BLaER1 (cell line): Measurements from ENCODE around the gene SEMA3B.

Source experiments
- H3K27ac ChIP-seq: shearing (Covaris generic); formaldehyde crosslinking; 2 replicates; pipeline ENCODE4 v1.8.1; 2022
- H3K27me3 ChIP-seq: shearing (Covaris generic); formaldehyde crosslinking; 2 replicates; pipeline ENCODE4 v1.8.1; 2022
- H3K36me3 ChIP-seq: shearing (Covaris generic); formaldehyde crosslinking; 2 replicates; pipeline ENCODE4 v1.8.1; 2022
- H3K4me1 ChIP-seq: shearing (Covaris generic); formaldehyde crosslinking; 2 replicates; pipeline ENCODE4 v1.8.1; 2022
- H3K4me2 ChIP-seq: shearing (Covaris generic); formaldehyde crosslinking; 2 replicates; pipeline ENCODE4 v1.8.1; 2022
- H3K4me3 ChIP-seq: shearing (Covaris generic); formaldehyde crosslinking; 2 replicates; pipeline ENCODE4 v1.8.1; 2022
- H3K9ac ChIP-seq: shearing (Covaris generic); formaldehyde crosslinking; 2 replicates; pipeline ENCODE4 v1.8.1; 2022
- H3K9me3 ChIP-seq: shearing (Covaris generic); formaldehyde crosslinking; 2 replicates; pipeline ENCODE4 v1.8.1; 2022
- H4K20me1 ChIP-seq: shearing (Covaris generic); formaldehyde crosslinking; 2 replicates; pipeline ENCODE4 v1.8.1; 2022
- Cebpa-rat ChIP-seq: shearing (Covaris generic); IDR thresholded peaks from 2 replicates; pipeline ENCODE4 v1.8.1; 2022

SEMA3B gene

DNA sequence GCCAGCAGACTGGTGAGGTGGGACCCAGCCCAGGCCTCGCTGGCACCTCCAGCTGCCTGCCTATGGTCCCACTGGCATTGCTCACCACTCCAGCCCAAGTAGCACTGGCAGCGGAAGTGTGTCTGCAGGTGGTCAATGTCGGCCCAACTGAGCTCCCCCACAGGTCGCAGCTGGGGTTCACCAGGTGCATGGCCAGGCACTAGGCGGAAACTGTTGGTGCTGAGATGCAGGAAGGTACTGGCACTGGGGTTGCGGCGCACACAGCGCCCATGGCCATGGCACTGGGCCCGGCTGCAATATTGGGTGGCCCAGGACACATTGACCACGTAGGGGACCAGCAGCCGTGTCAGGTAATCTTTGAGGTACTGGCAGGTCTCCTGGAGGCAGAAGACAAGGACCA lies 49.2 kb downstream of the SEMA3B start:
- H3K4me2 ChIP-seq: peak overlapping the region; percentile 94
- peak overlapping the region; percentile 11; the same call in 1 of the 2 replicates for H3K4me3 ChIP-seq
- H3K9ac ChIP-seq: peak overlapping the region; percentile 11
- TF ChIP-seq Cebpa-rat: no peak
- H4K20me1 ChIP-seq: peaks cover 49% of the 10 kb centered on the region
- H3K27ac ChIP-seq: peak overlapping the region; percentile 44; the same call in 1 of the 2 replicates
- H3K27me3 ChIP-seq: no peaks in the 10 kb centered on the region
- H3K36me3 ChIP-seq: peaks cover 58% of the 10 kb centered on the region
- H3K4me1 ChIP-seq: peaks cover 55% of the 10 kb centered on the region
- H3K9me3 ChIP-seq: no peaks in the 10 kb centered on the region

- TF ChIP-seq Cebpa-rat: no peak
- no peak overlapping the region for H3K27ac ChIP-seq
- H3K4me3 ChIP-seq: peak overlapping the region; percentile 11; the same call in 1 of the 2 replicates
- peaks cover 49% of the 10 kb centered on the region for H4K20me1 ChIP-seq
- H3K9me3 ChIP-seq: no peaks in the 10 kb centered on the region
- peaks cover 59% of the 10 kb centered on the region for H3K4me1 ChIP-seq
- H3K9ac ChIP-seq: peak overlapping the region; percentile 11
- no peaks in the 10 kb centered on the region for H3K27me3 ChIP-seq
- H3K4me2 ChIP-seq: peak overlapping the region; percentile 94
- H3K36me3 ChIP-seq: peaks cover 61% of the 10 kb centered on the region
Measured at GRCh38 chr3:50318615-50319014, 49.7 kb downstream of the SEMA3B start.

DNA sequence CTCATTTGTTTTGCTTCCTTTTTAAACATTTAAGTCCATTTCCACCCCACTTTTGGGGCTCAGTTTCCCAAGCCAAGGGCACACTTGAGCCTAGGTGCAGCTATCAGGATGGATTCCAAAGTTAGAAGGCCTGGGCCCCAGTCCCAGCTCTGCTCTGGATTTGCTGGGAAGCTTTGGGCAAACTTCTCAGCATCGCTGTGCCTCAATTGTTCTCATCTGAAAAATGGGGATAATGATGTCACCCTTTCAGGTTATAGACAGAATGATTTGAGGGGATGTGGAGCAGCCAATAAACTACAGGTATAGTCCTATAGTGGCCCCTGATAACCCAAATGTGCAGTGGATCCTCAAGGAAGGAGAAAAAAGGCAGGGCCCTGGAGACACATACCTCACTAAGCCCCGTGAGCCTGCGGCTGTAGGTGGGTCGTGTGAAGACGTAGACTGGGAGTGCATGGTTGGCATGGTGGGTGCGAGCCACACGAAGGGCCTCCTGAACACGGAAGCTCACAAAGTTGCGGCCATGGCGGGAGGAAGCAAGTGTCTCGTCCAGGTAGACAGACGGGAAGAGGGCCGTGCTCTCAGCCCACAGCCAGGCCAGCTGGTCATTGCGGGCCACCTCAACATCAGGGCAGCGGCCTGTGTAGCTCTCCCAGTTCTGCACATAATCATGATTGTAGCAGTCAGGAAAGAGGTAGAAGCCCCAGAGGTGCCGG lies 50.4 kb downstream of the SEMA3B start:
- H3K4me3 ChIP-seq: peak overlapping the region; percentile 78; the same call in 1 of the 2 replicates
- H3K27me3 ChIP-seq: no peaks in the 10 kb centered on the region
- H4K20me1 ChIP-seq: peaks cover 48% of the 10 kb centered on the region
- TF ChIP-seq Cebpa-rat: no peak
- peaks cover 66% of the 10 kb centered on the region for H3K36me3 ChIP-seq
- H3K4me2 ChIP-seq: peak overlapping the region; percentile 94
- H3K9me3 ChIP-seq: no peaks in the 10 kb centered on the region
- peak overlapping the region; percentile 11; the same call in 1 of the 2 replicates for H3K9ac ChIP-seq
- 0 out of 2 replicates have a peak overlapping the region, but pooled peaks have one; percentile 100 for H3K27ac ChIP-seq
- peaks cover 66% of the 10 kb centered on the region for H3K4me1 ChIP-seq

- Histone ChIP-seq H3K9ac (peak overlapping the region; percentile 100), H4K20me1 (peaks cover 43% of the 10 kb centered on the region), H3K27ac (peak overlapping the region; percentile 100), H3K9me3 (no peaks in the 10 kb centered on the region), H3K27me3 (no peaks in the 10 kb centered on the region), H3K36me3 (peaks cover 64% of the 10 kb centered on the region), H3K4me2 (peak overlapping the region; percentile 94), H3K4me3 (peak overlapping the region; percentile 78), H3K4me1 (peaks cover 67% of the 10 kb centered on the region)
- no peak for TF ChIP-seq Cebpa-rat
Measured at GRCh38 chr3:50319894-50320625, 51.1 kb downstream of the SEMA3B start.

DNA sequence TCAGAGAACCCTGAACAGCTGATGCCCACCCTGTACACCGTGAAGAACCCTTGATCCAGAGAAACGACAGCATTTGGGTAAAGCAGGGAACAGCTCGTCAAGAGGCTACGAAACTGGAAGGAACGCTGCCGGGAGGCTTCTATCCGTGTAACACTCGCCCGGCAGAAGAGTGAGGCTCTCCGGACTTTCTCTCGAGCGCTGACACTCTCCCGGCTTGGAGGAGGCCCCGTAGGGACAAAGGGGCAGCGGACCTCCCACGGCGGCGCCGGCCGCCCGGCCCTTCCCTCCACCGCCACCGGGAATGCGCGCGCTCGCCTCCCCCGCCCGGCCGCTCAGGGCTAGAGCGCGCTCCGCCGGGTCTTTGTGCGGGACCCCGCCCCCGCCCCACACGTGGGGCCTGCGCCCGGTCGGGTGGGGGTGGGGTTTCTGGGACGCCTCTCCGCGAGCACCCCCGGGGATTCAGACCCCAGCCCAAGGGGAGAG lies 51.9 kb downstream of the SEMA3B start:
- no peak for TF ChIP-seq Cebpa-rat
- Histone ChIP-seq H3K4me2 (peak overlapping the region; percentile 94), H3K9ac (peak overlapping the region; percentile 100), H3K4me3 (peak overlapping the region; percentile 78), H3K9me3 (no peaks in the 10 kb centered on the region), H3K36me3 (peaks cover 64% of the 10 kb centered on the region), H3K4me1 (peaks cover 67% of the 10 kb centered on the region), H3K27ac (peak overlapping the region; percentile 100), H3K27me3 (no peaks in the 10 kb centered on the region), H4K20me1 (peaks cover 43% of the 10 kb centered on the region)

- TF ChIP-seq Cebpa-rat: no peak
- Histone ChIP-seq H3K27ac (peak overlapping the region; percentile 100), H3K27me3 (no peaks in the 10 kb centered on the region), H3K36me3 (peaks cover 64% of the 10 kb centered on the region), H3K4me1 (peaks cover 67% of the 10 kb centered on the region), H3K9me3 (no peaks in the 10 kb centered on the region), H3K9ac (peak overlapping the region; percentile 100), H4K20me1 (peaks cover 38% of the 10 kb centered on the region), H3K4me2 (peak overlapping the region; percentile 94), H3K4me3 (peak overlapping the region; percentile 78)
Measured at GRCh38 chr3:50321336-50322114, 52.6 kb downstream of the SEMA3B start.

GRCh38 chr3:50322115-50322385 lies 53.1 kb downstream of the SEMA3B start:
- H3K4me1 ChIP-seq: peaks cover 67% of the 10 kb centered on the region
- peaks cover 38% of the 10 kb centered on the region for H4K20me1 ChIP-seq
- H3K4me3 ChIP-seq: peak overlapping the region; percentile 78
- H3K9me3 ChIP-seq: no peaks in the 10 kb centered on the region
- TF ChIP-seq Cebpa-rat: no peak
- H3K27me3 ChIP-seq: no peaks in the 10 kb centered on the region
- peak overlapping the region; percentile 100 for H3K27ac ChIP-seq
- H3K36me3 ChIP-seq: peaks cover 62% of the 10 kb centered on the region
- H3K9ac ChIP-seq: peak overlapping the region; percentile 100
- peak overlapping the region; percentile 94 for H3K4me2 ChIP-seq

DNA sequence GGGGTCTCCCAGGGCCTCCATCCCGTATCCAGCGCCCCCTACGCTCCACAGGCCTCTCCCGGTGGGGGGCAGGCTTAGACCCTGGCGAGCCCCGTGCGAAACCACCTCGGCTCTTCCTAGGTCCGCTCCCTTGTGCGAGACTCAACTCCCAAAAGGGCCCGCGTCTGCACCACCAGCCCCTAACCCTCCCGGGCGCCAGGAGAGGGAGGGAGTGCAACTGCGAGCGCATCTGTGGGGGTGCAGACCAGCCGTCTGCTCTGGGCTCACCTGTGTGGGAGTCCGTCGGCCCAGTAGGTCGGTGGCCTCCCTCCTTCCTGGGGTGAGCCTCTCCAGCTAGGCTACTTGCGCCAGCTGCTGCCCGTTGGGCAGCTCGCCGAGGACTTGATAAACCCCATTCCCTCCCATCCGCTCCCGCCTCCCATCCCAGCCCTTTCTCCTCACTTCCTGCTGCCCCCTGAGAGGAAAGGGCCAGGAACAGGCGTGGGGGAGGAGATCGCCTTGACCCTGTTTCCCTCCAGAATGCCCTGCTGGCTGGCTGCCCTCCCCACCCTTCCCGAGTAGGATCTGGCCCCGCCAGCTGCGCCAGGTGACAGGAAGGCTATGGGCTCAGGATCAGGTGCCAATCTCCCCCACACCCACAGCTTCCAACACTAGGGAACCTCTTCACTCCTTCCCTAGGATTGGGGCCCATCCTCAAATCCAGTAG lies 53.6 kb downstream of the SEMA3B start, which contains the start of gene HYAL2:
Gene HYAL2 (minus strand): TSS at position 360 of the 706 bp plus-strand sequence. CDS start 2,256 bp downstream, outside the sequence.
- H3K27ac ChIP-seq: peak within 1 kb of the TSS; percentile 100
- H3K27me3 ChIP-seq: no peaks in the 10 kb centered on the region
- TF ChIP-seq Cebpa-rat: no peak
- peaks cover 57% of the 10 kb centered on the region for H3K36me3 ChIP-seq
- H3K4me1 ChIP-seq: peaks cover 67% of the 10 kb centered on the region
- H3K4me3 ChIP-seq: peak within 1 kb of the TSS; percentile 78
- H3K9ac ChIP-seq: peak within 1 kb of the TSS; percentile 100
- no peaks in the 10 kb centered on the region for H3K9me3 ChIP-seq
- peak within 1 kb of the TSS; percentile 94 for H3K4me2 ChIP-seq
- H4K20me1 ChIP-seq: peaks cover 38% of the 10 kb centered on the region

DNA sequence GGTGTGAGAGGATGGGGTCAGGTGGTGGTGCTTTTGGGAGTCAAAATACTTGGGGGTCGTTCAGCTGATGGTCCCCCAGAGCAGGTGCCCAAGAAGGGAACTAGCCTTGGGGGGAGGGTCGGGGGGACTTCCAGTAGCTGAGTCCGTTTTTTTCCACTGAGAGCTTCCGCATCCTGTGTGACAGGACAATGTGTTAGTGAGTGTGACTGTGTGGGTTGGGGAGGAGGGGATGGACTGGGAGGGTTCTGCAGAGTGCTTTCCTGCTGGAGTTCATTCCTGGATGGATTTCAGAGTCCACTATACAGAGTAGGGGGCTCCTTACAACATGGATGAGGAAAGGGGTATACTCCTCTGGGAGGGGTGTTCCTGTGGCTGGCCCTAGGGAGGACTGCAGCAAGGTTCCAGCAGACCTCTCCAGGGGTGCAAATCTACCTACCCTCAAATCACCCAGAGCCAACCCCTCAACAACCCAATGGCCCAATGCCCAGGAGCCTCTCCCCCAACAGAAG lies 54.2 kb downstream of the SEMA3B start:
- no peaks in the 10 kb centered on the region for H3K9me3 ChIP-seq
- peaks cover 51% of the 10 kb centered on the region for H3K36me3 ChIP-seq
- H3K4me2 ChIP-seq: peak overlapping the region; percentile 94
- H4K20me1 ChIP-seq: peaks cover 36% of the 10 kb centered on the region
- H3K9ac ChIP-seq: no peak overlapping the region
- H3K4me1 ChIP-seq: peaks cover 62% of the 10 kb centered on the region
- TF ChIP-seq Cebpa-rat: no peak
- H3K4me3 ChIP-seq: no peak overlapping the region
- H3K27ac ChIP-seq: peak overlapping the region; percentile 48
- H3K27me3 ChIP-seq: no peaks in the 10 kb centered on the region
